K562 (cell line): ENCODE measurements around the gene BRD7.

Source experiments
- HCFC1 ChIP-seq: IDR thresholded peaks from 2 replicates; pipeline ENCODE4 v1.6.1; 2012; ENCODE audit warnings: low read depth, low read length, improper control_type of control experiment
- TF ChIP-seq, protein P1 (sequence below): sonication (generic); formaldehyde crosslinking; IDR thresholded peaks from 2 replicates; pipeline ENCODE4 v1.8.1; 2023; ENCODE audit warnings: mild to moderate bottlenecking, missing genetic modification reagents
- TF ChIP-seq, protein P2 (sequence below), 3 experiments: IDR thresholded peaks in 2 of 3; conservative IDR thresholded peaks in 1 of 3; 2 replicates each; pipeline ENCODE4 v1.5.1; 2011 to 2012; ENCODE audit warnings: low read length in 3 of 3, mild to moderate bottlenecking in 3 of 3, control low read depth in 2 of 3, improper control_type of control experiment in 1 of 3, inconsistent platforms in 1 of 3, low read depth in 1 of 3, mixed read lengths in 1 of 3, moderate library complexity in 1 of 3; ENCODE audit not compliant: insufficient read depth in 2 of 3

DNA sequence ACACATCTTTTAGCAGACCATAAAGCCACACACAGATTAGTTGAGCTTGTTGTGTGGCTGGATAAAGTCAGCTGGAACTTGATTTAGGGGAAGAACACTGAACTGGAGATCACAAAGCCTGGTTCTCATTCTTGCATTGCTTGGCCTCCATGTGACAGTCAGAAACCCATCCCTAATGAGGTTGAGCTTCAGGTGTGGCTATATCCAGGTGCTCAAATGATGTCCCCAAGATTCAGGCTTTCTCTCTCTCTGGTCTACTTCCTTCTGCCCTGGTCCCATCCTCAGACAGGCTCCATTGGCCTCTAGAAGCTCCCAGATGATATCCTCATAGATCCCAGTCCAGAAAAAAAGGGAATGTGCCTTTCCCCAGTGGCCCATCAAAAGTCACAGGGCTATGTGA lies 9.6 kb upstream of the BRD7 start:
- TF ChIP-seq, protein P1, sequence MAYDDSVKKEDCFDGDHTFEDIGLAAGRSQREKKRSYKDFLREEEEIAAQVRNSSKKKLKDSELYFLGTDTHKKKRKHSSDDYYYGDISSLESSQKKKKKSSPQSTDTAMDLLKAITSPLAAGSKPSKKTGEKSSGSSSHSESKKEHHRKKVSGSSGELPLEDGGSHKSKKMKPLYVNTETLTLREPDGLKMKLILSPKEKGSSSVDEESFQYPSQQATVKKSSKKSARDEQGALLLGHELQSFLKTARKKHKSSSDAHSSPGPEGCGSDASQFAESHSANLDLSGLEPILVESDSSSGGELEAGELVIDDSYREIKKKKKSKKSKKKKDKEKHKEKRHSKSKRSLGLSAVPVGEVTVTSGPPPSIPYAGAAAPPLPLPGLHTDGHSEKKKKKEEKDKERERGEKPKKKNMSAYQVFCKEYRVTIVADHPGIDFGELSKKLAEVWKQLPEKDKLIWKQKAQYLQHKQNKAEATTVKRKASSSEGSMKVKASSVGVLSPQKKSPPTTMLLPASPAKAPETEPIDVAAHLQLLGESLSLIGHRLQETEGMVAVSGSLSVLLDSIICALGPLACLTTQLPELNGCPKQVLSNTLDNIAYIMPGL: no peak
- TF ChIP-seq, protein P2, sequence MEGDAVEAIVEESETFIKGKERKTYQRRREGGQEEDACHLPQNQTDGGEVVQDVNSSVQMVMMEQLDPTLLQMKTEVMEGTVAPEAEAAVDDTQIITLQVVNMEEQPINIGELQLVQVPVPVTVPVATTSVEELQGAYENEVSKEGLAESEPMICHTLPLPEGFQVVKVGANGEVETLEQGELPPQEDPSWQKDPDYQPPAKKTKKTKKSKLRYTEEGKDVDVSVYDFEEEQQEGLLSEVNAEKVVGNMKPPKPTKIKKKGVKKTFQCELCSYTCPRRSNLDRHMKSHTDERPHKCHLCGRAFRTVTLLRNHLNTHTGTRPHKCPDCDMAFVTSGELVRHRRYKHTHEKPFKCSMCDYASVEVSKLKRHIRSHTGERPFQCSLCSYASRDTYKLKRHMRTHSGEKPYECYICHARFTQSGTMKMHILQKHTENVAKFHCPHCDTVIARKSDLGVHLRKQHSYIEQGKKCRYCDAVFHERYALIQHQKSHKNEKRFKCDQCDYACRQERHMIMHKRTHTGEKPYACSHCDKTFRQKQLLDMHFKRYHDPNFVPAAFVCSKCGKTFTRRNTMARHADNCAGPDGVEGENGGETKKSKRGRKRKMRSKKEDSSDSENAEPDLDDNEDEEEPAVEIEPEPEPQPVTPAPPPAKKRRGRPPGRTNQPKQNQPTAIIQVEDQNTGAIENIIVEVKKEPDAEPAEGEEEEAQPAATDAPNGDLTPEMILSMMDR (IDR thresholded peaks at IDR 0.05 in 2 of 3, conservative IDR thresholded peaks at IDR 0.05 in 1 of 3; ENCODE audit: insufficient read depth in 2 of 3, low read depth in 1 of 3, low read length in 3 of 3): no peak
- no peak for TF ChIP-seq HCFC1
